Medulla oblongata (tissue), 1 donor: ENCODE measurements around the gene VAMP3.

Experiments
- DNase-seq: peaks from one replicate; pipeline ENCODE4 v3.0.0-alpha.2; 2015; ENCODE audit errors: extremely low spot score

Gene VAMP3, protein sequence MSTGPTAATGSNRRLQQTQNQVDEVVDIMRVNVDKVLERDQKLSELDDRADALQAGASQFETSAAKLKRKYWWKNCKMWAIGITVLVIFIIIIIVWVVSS

DNA sequence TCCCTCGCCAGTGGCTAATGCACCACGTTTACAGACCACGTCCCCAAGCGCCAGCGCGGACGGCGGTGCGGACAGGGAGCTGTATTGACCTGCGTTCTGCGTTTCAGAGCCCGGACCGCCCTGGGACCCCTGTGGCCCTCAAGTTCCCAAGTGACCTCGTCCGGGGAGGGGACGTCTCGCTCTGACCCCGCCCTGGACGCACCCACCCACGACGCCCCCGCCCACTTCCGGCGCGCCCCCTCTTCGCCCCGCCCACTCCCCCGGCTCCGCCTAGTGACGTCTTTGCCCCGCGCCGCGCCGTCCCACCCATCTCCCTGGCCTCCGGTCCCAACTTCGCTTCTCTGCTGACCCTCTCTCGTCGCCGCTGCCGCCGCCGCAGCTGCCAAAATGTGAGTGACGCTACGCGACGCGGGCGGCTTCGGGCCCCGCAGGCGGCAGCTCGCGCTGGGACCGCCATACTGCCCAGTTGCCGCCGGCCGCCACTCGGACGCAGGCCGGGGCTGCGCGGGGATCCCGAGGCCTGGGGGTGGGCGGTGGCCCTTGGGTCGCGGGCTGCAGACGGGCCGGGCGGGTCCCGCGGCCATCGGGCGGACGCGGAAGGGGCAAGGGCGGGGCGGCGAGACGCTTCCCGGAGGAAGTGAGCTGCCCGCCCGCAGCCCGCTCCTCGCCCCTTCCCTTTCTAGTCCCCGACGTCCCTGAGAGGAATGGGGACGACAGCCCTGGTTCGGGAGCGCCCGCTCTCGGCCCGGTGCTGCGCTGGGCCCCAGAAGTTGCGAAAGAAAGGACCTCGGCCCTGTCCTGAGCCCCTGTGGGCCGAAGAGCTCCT, at the start of gene VAMP3:
Gene VAMP3, plus strand, starts transcription at position 300 of the 826 bp plus-strand sequence. Its CDS starts 88 bp downstream, at position 388.
- peak; percentile 82 for DNase-seq

- no peak for DNase-seq
Measured at GRCh38 chr1:7721940-7722669, 49.0 kb upstream of the VAMP3 start.

- no peak for DNase-seq
Measured at GRCh38 chr1:7722670-7723012, 48.5 kb upstream of the VAMP3 start.

DNA sequence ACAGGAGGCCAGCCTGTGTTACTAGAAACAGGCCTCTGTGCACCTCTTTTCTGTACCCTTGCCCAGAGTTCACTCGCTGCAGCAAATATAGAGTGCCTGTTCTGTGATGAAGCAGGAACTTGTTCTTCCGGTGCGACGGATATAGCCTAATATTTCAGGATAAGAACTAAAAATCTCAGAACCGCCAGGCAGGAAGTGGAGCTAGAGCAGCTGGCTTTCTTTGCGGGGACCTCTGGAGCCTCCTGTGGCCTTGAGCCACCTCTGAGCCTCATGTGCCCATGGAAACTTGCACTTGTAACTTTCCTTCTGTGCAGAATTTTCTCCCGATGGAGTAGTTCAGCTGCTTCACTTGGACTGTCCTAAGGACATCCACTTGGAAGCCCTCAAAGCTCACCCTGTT, 44.5 kb upstream of the VAMP3 start:
- DNase-seq: peak; percentile 37

DNA sequence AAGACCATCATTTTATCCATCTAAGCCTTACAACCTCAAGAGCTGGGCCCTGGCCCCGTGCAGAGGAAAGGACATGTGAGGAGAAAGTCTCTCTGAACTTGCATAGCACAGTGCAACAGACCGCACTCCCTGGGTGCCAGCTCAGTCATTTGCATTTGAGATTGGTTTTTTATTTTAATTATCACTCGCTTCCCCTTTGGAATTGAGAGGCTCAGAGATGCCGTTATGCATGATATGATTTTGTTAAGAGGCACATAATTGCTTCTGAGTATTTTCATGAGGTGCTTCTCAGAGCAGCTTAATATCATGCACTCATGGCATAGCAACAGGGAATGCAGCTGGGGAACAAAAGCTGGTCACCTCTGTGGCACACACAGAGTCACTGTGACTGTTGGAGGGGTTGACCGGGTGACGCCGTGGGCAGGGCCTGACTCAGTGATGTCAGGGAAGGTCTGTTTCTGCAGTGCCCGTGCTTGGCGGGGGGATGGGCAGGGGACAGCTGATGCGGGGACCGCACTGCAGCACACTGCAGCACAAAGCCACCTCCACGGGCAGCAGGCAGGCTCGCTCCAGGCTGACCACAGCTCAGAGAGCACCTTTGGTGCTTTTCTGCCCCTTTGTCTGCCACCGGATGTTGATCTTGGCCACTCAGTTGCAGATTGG, 43.2 kb upstream of the VAMP3 start:
- DNase-seq: peak; percentile 73

- DNase-seq: no peak
Measured at GRCh38 chr1:7729761-7730160, 41.3 kb upstream of the VAMP3 start.

DNA sequence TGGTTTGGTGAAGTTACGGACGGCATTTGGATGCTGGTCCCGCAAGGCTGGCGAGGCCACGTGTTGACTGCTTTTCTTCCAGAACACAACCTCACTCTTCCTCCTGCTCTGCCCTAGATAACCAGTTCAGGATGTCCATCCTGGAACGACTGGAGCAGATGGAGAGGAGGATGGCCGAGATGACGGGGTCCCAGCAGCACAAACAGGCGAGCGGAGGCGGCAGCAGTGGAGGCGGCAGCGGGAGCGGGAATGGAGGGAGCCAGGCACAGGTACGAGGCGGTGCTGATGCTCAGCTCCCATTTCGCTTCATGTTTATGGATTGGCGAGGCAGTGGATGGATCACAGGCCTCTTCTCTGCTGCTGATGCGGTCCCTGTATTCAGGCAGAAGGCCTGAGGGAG, 38.8 kb upstream of the VAMP3 start:
- DNase-seq: no peak

DNA sequence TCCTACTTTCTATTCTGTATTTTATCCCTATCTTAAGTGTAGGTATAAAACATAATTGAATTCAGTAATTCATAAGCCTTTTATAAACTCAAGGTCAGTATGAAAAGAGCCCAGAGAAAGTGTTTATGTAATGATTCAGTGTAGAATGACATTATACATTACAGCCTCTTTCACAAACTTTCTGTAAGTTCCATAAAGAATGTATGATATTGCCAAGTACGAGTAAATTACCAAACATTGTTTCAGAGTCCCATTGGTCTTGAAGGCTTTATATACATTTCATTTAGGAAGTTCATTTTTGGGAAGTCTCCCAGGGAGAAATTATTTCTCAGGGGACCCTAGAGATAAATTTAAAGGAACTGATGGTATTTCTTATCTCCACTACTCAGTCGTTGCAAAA, 37.8 kb upstream of the VAMP3 start:
- DNase-seq: no peak

GRCh38 chr1:7738044-7738443, 33.1 kb upstream of the VAMP3 start:
- DNase-seq: no peak

GRCh38 chr1:7743346-7743745, 27.8 kb upstream of the VAMP3 start:
- DNase-seq: no peak

DNA sequence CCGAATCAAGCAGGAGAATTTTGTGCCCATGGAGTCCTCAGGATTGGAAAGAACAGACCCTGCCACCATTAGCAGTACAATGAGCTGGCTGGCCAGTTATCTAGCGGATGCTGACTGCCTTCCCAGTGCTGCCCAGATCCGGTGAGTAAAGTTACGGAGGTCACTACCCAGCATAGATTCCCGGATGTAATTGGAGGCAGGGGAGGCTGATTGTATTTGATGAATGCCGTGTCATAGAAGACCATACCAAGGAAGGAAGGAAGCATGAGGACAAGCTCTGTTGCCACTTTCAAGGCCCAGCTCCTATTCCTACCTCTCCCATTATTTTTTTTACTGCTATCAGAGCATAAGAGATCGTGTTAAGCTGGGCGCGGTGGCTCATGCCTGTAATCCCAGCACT, 26.2 kb upstream of the VAMP3 start:
- no peak for DNase-seq

- DNase-seq: no peak
Measured at GRCh38 chr1:7745783-7746182, 25.3 kb upstream of the VAMP3 start.

DNA sequence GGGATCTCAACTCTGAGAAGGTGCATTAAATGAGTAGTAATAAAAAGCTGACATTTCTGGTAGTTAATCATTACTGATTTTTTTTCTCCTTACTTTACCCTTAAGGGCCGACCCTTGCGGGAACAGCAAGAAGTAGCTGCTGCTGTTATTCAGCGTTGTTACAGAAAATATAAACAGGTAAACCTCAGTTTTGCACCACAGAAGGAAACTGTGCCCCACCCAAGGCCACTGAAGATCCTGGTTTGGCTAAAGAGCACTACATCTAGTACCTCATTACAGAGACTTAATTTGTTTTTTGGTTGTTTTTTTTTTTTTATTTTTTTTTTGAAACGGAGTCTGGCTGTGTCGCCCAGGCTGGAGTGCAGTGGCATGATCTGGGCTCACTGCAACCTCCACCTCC, 23.5 kb upstream of the VAMP3 start:
- DNase-seq: no peak

DNA sequence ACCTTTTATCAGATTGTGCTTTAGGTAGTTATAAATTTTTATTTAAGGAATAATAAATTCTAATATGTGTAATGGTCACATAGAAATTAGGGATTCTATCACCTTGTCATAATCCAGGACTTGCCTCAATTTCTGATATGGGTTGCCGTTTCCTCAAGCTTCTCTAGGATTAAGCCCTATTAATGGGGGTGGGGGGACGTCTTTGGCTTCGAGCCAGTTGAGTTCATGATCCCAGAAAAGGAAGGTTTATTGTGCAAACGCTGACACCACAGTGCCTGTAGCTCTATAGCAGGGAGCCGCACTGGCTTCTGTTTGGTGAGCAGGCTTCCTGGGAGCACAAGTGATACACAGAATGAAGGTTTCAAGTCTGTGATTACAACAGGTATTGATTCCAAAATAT, 22.0 kb upstream of the VAMP3 start:
- DNase-seq: no peak

- no peak for DNase-seq
Measured at GRCh38 chr1:7751174-7751573, 19.9 kb upstream of the VAMP3 start.

GRCh38 chr1:7752512-7753417, 18.3 kb upstream of the VAMP3 start:
- peak; percentile 90 for DNase-seq

- no peak for DNase-seq
Measured at GRCh38 chr1:7753641-7754040, 17.5 kb upstream of the VAMP3 start.

GRCh38 chr1:7754234-7754633, 16.9 kb upstream of the VAMP3 start:
- peak; percentile 14 for DNase-seq

DNA sequence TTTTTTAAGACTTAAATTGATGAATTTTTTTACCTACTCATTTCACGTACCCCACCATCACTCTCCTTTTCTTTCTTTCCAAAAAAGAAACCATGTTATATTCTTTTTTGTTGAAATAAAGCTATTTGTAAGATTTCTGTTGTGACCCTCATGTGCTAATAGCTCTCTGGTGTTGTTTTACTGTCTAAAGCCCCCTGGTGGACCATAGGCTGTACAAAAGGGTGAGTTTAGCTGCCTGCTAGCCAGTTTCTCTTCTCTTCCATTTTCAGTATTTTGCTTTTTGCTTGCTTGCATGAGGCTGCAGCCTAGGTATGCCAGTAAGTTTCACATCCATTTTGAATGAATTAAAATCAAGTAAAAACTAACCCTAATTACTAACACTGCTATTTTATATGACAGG, 15.6 kb upstream of the VAMP3 start:
- no peak for DNase-seq

DNA sequence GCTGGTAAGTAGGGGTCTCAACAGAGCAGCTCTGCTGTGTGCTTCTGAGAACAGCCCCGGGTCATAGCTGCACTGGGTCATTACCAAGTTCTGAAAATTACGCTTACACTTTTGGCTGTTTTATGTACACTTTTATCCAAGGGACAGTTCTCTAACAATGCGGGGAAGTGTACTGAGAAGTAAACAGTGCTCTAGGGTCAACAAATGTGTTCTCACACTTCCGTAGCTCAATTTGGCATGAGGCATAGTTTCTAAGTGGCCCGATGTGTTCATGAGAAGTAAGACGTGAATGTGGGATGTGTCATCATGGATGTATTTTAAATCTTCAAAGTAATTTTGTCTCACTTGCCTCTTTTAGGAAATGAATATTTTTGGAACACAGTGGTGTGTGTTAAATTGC, 10.9 kb upstream of the VAMP3 start:
- DNase-seq: peak; percentile 16

DNA sequence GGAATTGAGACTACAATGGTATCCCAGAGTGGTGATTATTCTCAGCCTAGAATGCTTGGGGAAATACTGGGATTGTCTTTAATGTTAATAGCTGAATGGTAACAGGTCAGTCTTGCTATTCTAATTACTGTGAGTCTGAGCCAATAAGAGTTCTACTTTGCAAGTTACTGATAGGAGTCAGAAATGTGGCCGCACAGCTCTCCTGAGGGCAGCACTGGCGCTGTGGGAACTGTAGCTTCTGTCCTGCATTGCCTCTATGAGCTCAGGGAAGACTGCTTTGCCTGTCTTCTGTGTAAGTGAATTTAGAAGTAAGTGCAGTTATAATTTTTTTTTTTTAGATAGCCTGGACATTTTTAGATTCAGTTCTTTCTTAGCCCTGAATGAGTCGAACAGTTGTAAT, 10.0 kb upstream of the VAMP3 start:
- DNase-seq: no peak

DNA sequence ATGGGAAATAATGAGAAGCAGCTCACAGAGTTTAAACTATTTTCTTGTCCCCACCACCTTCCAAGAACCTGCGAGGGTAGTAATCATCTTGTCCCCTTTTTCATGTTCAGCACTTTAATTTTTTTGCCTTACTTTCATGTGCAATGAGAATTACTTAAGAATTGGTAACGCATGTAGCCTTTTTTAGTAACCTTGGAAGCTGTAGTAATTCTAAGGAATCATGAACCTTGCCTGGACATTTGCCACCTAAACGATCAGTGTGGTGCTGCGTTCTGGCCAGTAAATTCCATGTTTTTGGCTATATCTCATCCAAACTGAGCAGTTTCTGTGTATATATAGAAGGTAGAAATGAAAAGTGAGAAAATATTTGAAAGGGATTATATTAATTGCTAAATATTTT, 3.9 kb upstream of the VAMP3 start:
- DNase-seq: no peak
